Cardiac septum (tissue), 1 donor: ENCODE data around the gene IL22RA2. TPM values are rescaled to one million over a fixed set of nuclear protein-coding genes. Genes with fewer than 3 reads are reported as not detected.
"Not testable (repeated sequence)": the region's sequence is repeated elsewhere in the genome, so short reads cannot be mapped to it uniquely, and the experiment has no call there.

Experiments
- DNase-seq: peaks from one replicate; pipeline ENCODE4 v3.0.0-alpha.2; 2020; ENCODE audit warnings: low spot score
- intact Hi-C: fragments of 100-400 bp; cut with DNase I; formaldehyde crosslinking; loops from one replicate; pipeline ENCODE4 v1.14.0; 2022
- long read RNA-seq: library from polyadenylated mRNA; unstranded; transcript quantifications from one replicate; pipeline ENCODE4 v2.0.0, GENCODE V29; 2021
- total RNA-seq: library from RNA; stranded (reverse); fragmentation: NEBNext Ultra II Directional; extraction: Animal tissue kit (Norgen Biotek cat#: 25700); gene quantifications from one replicate; pipeline ENCODE4 v1.2.1, GENCODE V29; 2021
- donor health status: DM: no; HTN: no; CAD: no.

IL22RA2 gene, protein sequence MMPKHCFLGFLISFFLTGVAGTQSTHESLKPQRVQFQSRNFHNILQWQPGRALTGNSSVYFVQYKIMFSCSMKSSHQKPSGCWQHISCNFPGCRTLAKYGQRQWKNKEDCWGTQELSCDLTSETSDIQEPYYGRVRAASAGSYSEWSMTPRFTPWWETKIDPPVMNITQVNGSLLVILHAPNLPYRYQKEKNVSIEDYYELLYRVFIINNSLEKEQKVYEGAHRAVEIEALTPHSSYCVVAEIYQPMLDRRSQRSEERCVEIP
- 0.11 TPM for total RNA-seq
- long read RNA-seq = 0 reads

DNA sequence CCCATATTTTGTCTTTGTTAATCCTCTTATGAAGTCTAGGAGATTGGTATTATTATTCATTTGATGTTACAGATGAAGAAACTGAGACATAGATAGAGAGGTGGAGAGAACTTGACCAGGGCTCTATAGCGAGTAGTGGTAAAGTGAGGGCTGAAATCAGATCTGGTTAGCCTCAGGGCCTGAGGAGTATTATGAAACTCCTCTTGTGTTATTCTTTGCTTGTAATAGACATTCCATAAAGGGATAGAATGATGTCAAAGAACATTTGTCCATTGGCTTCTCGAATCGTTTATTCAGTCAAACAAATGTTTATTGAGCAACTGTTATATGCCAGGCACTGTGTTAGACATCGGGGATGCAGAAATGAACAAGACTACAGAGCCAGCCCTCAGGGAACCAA, at the start of gene IL22RA2:
Gene IL22RA2, minus strand, starts transcription at position 144 of the 400 bp plus-strand sequence. CDS start 11,895 bp downstream, outside the sequence.
- no peak for DNase-seq
- intact Hi-C loops = no loop called here

DNA sequence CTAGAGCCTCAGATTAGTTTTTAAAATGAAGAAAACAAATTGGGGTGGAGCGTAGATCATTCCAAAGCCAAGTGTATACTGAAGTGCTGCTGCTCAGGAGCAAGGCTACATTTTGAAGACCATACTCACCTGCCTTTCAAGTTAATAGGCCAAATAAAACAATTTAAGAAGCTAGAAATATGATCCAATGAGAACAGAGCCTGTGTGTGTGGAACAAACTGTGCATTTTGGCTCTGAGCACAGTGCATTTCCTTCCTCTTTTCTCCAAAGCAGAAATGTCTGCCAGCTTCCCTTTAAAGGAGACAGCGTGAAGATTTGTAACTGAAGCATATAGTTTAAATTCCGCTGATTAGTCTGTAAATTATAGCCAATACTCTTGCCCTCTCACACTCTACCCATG, 48.9 kb upstream of the IL22RA2 start:
- DNase-seq = no peak
- intact Hi-C loops = loop anchor here (5.0 kb wide), 1 partner anchor 40 kb away; no protein-coding TSS in a partner anchor

GRCh38 chr6:137219664-137220252, 46.3 kb upstream of the IL22RA2 start:
- no peak for DNase-seq
- intact Hi-C loops = loop anchor here (5.0 kb wide), 2 partner anchors 43 to 93 kb away; no protein-coding TSS in a partner anchor

DNA sequence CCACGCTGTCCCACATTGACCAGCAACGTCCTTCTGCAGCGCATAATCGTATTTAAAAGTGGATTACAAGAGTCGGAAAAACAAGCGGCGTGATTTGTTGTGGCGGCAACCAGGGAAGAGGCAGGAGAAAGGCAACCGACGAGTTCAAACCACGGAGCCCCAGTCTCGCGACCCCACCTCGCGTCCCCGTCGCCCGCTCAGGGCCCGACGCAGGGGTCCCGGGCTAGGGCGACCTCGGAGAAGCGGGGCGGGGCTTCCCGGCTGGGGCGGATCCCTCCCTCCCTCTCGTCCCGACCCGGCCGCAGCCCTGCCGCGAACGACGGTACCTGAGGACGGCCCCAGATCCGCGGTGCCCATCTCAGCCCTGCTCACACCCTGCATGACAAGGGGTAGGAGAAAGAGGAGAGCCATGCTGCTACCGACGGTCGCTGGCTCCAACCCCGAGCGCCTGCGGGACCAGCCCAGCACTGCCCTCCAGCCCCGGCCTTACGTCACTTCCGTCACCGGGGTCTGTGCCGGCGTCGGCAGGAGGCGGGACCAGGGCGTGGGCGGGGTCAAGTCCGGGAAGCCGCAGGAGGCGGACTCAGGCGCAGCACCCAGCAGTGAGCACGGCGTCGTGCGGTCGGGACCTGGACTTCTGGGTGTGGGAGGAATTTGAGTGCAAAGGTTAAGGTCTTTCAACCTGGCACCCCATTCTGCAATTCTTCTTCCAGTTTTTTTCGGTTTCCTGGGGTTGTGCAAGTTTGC, 45.6 kb upstream of the IL22RA2 start, which contains the start of gene IFNGR1:
Gene IFNGR1, minus strand, starts transcription at position 469 of the 747 bp plus-strand sequence. Its CDS starts 58 bp downstream, at position 411.
- intact Hi-C loops = loop anchor here (5.0 kb wide), 1 partner anchor 93 kb away; no protein-coding TSS in a partner anchor

GRCh38 chr6:137218473-137218916, 45.1 kb upstream of the IL22RA2 start:
- no peak for DNase-seq

More for the DNA sequence above, 45.6 kb upstream of the IL22RA2 start, which contains the start of gene IFNGR1:
- peak; percentile 100 for DNase-seq

GRCh38 chr6:137217801-137218472, 44.5 kb upstream of the IL22RA2 start:
- intact Hi-C loops = loop anchor here (5.0 kb wide), 1 partner anchor 94 kb away; no protein-coding TSS in a partner anchor
- no peak for DNase-seq

More at GRCh38 chr6:137218473-137218916, 45.1 kb upstream of the IL22RA2 start:
- intact Hi-C loops = loop anchor here (5.0 kb wide), 1 partner anchor 94 kb away; no protein-coding TSS in a partner anchor

- no peak for DNase-seq
- intact Hi-C loops = loop anchor here (5.0 kb wide), 1 partner anchor 95 kb away; no protein-coding TSS in a partner anchor
These were observed 43.6 kb upstream of the IL22RA2 start for GRCh38 chr6:137216875-137217553.

DNA sequence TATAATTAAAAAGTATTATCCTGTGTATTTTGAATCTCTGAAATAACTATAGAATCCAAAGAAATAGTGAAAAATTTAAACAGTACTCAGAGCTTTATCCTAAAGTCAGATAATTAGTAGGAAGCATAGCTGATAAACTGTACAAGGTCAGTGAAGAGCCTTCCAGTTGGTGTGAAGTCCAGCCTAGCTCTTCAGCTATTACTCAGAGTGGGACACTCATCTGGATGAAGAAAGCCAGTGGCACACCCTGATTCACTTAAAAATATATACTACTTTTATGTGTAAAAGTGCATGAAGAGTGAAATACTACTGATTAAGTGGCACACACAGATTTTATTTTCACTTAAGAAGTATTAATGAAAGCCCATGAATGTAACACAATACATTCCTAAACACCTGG, 42.7 kb upstream of the IL22RA2 start:
- no peak for DNase-seq
- intact Hi-C loops = loop anchor here (5.0 kb wide), 1 partner anchor 96 kb away; no protein-coding TSS in a partner anchor

DNA sequence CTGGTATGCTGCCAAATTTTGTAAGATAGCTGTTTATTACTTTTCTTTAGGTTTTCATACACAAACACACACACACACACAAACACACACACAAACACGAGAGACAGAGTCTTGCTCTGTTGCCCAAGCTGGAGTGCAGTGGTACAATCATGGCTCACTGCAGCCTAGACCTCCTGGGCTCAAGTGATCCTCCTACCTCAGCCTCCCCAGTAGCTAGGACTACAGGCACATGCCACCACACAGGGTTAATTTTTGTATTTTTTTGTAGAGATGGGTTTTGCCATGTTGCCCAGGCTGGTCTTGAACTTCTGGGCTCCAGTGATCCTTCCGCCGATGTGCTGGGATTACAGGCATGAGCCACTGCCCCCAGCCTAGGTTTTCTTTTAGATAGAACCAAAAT, 42.2 kb upstream of the IL22RA2 start:
- intact Hi-C loops = loop anchor here (5.0 kb wide), 1 partner anchor 97 kb away; no protein-coding TSS in a partner anchor
- not testable (repeated sequence) for DNase-seq

GRCh38 chr6:137214931-137215330, 41.5 kb upstream of the IL22RA2 start:
- DNase-seq = no peak
- intact Hi-C loops = loop anchor here (5.0 kb wide), 1 partner anchor 97 kb away; no protein-coding TSS in a partner anchor

GRCh38 chr6:137213813-137214212, 40.4 kb upstream of the IL22RA2 start:
- no peak for DNase-seq
- intact Hi-C loops = no loop called here

DNA sequence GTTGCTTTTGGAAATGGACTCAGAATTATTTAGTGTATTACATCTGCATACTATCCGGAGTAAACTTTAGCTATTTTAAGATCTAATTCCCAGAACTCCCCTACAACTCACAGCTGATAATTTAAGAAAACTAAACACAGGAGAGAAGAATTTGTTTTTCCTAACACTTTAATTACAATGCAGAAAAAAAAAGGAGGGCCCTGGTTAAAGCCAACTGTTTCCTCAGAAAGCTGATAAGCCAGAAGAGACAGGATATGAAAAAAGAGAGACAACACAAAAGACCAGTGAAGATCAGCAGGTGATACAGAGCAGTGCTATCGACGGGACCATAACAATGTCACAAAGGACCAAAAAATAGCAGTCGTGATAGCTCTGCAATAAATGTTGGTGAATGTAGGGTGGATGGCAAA, 39.9 kb upstream of the IL22RA2 start:
- intact Hi-C loops = no loop called here
- no peak for DNase-seq

DNA sequence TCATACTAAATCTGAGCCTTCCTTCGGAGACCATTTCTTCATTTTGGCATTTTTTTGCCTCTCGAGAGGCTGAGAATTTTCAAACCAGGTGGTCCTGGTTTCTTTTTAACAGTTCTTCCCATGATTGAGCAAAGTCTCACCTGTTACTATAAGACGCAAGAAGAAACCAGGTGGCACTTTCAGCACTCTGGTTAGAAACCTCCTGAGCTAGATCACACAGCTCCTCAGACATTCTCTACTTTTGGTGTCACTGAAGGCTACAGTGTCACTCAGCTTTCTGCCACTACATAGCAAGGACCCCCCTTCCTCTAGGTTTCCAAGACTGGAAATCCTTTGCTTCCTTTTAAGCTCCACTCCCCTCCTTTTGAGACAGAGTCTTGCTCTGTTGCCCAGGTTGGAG, 38.5 kb upstream of the IL22RA2 start:
- intact Hi-C loops = no loop called here
- no peak for DNase-seq

DNA sequence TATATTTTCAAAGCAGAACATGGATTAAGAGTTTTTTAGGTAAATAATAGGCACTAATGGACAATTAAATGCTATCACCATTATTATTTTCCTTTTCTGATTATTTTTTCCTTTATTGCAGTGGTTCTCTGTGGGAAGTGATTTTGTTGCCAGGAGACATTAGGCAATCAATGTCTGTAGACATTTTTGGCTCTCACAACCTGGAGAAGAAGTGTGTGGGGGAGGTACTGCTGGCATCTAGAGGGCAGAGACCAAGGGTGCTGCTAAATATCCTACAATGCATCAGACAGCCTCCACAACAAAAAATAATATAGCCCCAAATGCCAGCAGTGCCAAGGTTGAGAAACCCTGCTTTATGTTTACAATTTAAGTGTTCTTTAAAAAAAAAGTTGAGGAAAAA, 37.5 kb upstream of the IL22RA2 start:
- no peak for DNase-seq
- intact Hi-C loops = no loop called here

DNA sequence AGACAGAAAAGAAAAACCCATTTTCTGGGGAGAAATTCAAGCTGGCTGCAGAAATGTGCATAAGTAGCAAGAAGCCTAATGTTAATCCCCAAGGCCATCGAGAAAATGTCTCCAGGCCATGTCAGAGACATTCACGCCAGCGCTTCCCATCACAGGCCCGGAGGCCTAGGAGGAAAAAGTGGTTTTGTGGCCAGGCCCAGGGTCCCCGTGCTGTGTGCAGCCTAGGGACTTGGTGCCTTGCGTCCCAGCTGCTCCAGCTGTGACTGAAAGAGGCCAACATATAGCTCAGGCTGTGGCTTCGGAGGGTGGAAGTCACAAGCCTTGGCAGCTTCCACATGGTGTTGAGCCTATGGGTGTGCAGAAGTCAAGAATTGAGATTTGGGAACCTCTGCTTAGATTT, 34.8 kb upstream of the IL22RA2 start:
- intact Hi-C loops = no loop called here
- DNase-seq = no peak

GRCh38 chr6:137207457-137207856, 34.0 kb upstream of the IL22RA2 start:
- DNase-seq, intact Hi-C loops: not testable (repeated sequence)

DNA sequence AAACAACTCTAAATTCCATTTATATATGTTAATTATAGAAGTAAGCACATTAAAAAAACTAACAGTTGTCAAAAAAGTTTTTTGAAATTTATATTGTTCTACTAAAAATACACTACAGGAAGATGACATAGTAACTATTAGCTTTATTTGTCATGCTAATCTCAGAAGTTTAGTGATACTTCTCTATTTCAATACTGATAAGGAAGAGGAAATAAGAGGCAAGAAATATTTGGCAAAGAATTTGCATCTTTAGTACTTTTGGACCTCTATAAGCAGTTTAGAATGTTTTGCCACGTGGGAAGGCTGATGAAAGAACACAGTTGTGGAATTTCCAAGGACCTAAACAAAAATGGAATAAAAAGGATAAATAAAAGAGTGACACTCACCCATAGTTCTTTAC, 33.1 kb upstream of the IL22RA2 start:
- DNase-seq = no peak
- intact Hi-C loops = no loop called here

GRCh38 chr6:137203256-137203655, 29.8 kb upstream of the IL22RA2 start:
- intact Hi-C loops = loop anchor here (5.0 kb wide), 1 partner anchor 106 kb away; no protein-coding TSS in a partner anchor

More at GRCh38 chr6:137203256-137203655, 29.8 kb upstream of the IL22RA2 start:
- no peak for DNase-seq
